Mesenchymal stem cell (in vitro differentiated cells and primary cell): ENCODE measurements around the gene LTF.

Experiments used
- DNase-seq: peaks from one replicate; pipeline ENCODE4 v3.0.0-alpha.2; 2013
- H2AFZ ChIP-seq: one replicate; pipeline ENCODE4 v1.6.1; 2013; ENCODE audit warnings: low read depth, mild to moderate bottlenecking, control low read depth, inconsistent platforms, low read length, moderate library complexity
- H2AK5ac ChIP-seq: 2 replicates; pipeline ENCODE4 v1.6.1; 2013; ENCODE audit warnings: low read length, moderate library complexity, mild to moderate bottlenecking, inconsistent platforms; ENCODE audit not compliant: severe bottlenecking
- H2BK120ac ChIP-seq: one replicate; pipeline ENCODE4 v1.6.1; 2013; ENCODE audit warnings: low read depth, mild to moderate bottlenecking, inconsistent platforms, low read length, moderate library complexity
- H2BK12ac ChIP-seq, 2 experiments: one replicate each; pipeline ENCODE4 v1.6.1; 2013; ENCODE audit warnings: inconsistent platforms in 2 of 2, low read length in 2 of 2, mild to moderate bottlenecking in 2 of 2, moderate library complexity in 2 of 2, control low read depth in 1 of 2
- H2BK15ac ChIP-seq: one replicate; pipeline ENCODE4 v1.6.1; 2013; ENCODE audit warnings: mild to moderate bottlenecking, low read depth, inconsistent platforms; ENCODE audit not compliant: poor library complexity, severe bottlenecking
- H2BK5ac ChIP-seq: 2 replicates; pipeline ENCODE4 v1.6.1; 2013; ENCODE audit warnings: low read depth, mild to moderate bottlenecking, low read length, control low read depth, inconsistent platforms; ENCODE audit not compliant: poor library complexity, severe bottlenecking
- H3K14ac ChIP-seq, 2 experiments: one replicate each; pipeline ENCODE4 v1.6.1; 2013; ENCODE audit warnings: inconsistent platforms in 2 of 2, low read length in 2 of 2, control low read depth in 1 of 2, mild to moderate bottlenecking in 1 of 2, moderate library complexity in 1 of 2
- H3K18ac ChIP-seq, 2 experiments: one replicate each; pipeline ENCODE4 v1.6.1; 2013; ENCODE audit warnings: inconsistent platforms in 2 of 2, low read length in 2 of 2, control low read depth in 1 of 2, low read depth in 1 of 2, mild to moderate bottlenecking in 1 of 2
- H3K23ac ChIP-seq, 2 experiments: one replicate each; pipeline ENCODE4 v1.6.1; 2013; ENCODE audit warnings: inconsistent platforms in 2 of 2, low read length in 2 of 2, mild to moderate bottlenecking in 2 of 2, moderate library complexity in 2 of 2, control low read depth in 1 of 2
- H3K27ac ChIP-seq: 2 replicates; pipeline ENCODE4 v1.5.1; 2013; ENCODE audit warnings: mild to moderate bottlenecking, moderate library complexity, low read length, control low read depth, inconsistent platforms; ENCODE audit not compliant: poor library complexity, severe bottlenecking
- H3K27me3 ChIP-seq, 2 experiments: 2 replicates each; pipeline versions ENCODE4 v1.6.1 to v1.7.0; 2013; ENCODE audit warnings: low read length in 2 of 2, mild to moderate bottlenecking in 2 of 2, moderate library complexity in 2 of 2, control low read depth in 1 of 2, inconsistent platforms in 1 of 2; ENCODE audit not compliant: control insufficient read depth in 1 of 2, insufficient read depth in 1 of 2
- H3K36me3 ChIP-seq, 2 experiments: 2 replicates each; pipeline versions ENCODE4 v1.6.1 to v1.7.0; 2013; ENCODE audit warnings: low read length in 2 of 2, control low read depth in 1 of 2, inconsistent platforms in 1 of 2, low read depth in 1 of 2, mild to moderate bottlenecking in 1 of 2; ENCODE audit not compliant: insufficient read depth in 2 of 2, control insufficient read depth in 1 of 2
- H3K4ac ChIP-seq, 2 experiments: one replicate each; pipeline ENCODE4 v1.6.1; 2013; ENCODE audit warnings: inconsistent platforms in 2 of 2, low read length in 2 of 2, mild to moderate bottlenecking in 2 of 2, moderate library complexity in 2 of 2, control low read depth in 1 of 2, low read depth in 1 of 2
- H3K4me1 ChIP-seq: 2 replicates; pipeline ENCODE4 v1.6.1; 2013; ENCODE audit warnings: low read depth, low read length, control low read depth; ENCODE audit not compliant: control insufficient read depth, insufficient read depth
- H3K4me2 ChIP-seq: 2 replicates; pipeline ENCODE4 v1.6.1; 2013; ENCODE audit warnings: low read length, mild to moderate bottlenecking, inconsistent platforms; ENCODE audit not compliant: poor library complexity, severe bottlenecking
- H3K4me3 ChIP-seq, 2 experiments: 2 replicates each; pipeline versions ENCODE4 v1.5.1 to v1.7.0; 2013; ENCODE audit warnings: low read length in 2 of 2, mild to moderate bottlenecking in 2 of 2, control low read depth in 1 of 2, low read depth in 1 of 2; ENCODE audit not compliant: insufficient read depth in 1 of 2
- H3K79me1 ChIP-seq: replicated peaks from 2 replicates; pipeline ENCODE4 v1.6.1; 2013; ENCODE audit warnings: mild to moderate bottlenecking, control low read depth, low read length, inconsistent platforms; ENCODE audit not compliant: poor library complexity, severe bottlenecking
- H3K9ac ChIP-seq: 2 replicates; pipeline ENCODE4 v1.7.0; 2013; ENCODE audit warnings: mild to moderate bottlenecking, low read length, moderate library complexity
- H3K9me3 ChIP-seq: 2 replicates; pipeline ENCODE4 v1.7.0; 2013; ENCODE audit warnings: mild to moderate bottlenecking, low read length; ENCODE audit not compliant: control insufficient read depth
- H4K8ac ChIP-seq: one replicate; pipeline ENCODE4 v1.6.1; 2013; ENCODE audit warnings: inconsistent platforms, mild to moderate bottlenecking, low read length, moderate library complexity
- H4K91ac ChIP-seq: one replicate; pipeline ENCODE4 v1.6.1; 2013; ENCODE audit warnings: mild to moderate bottlenecking, low read length, inconsistent platforms
- WGBS: methylation state at CpG from one replicate; pipeline ENCODE4 v1.1.7; 2013; ENCODE audit warnings: mixed read lengths; 5-methylcytosine and 5-hydroxymethylcytosine counted together

LTF gene

GRCh38 chr3:46488735-46489361 is 24.1 kb upstream of the LTF start:
- Histone ChIP-seq H3K79me1 (no peaks in the 10 kb centered on the region), H3K27ac (no peak overlapping the region), H3K4me1 (peaks cover 9% of the 10 kb centered on the region), H4K91ac (no peak overlapping the region), H3K36me3 (no peaks in the 10 kb centered on the region), H3K23ac (no peak overlapping the region), H2BK120ac (no peak overlapping the region), H4K8ac (no peak overlapping the region), H2BK5ac (no peak overlapping the region), H2AFZ (no peak overlapping the region), H3K27me3 (peaks cover 0 to 22% of the 10 kb centered on the region in 2 experiments), H2BK12ac (no peak overlapping the region), H3K4me2 (peak overlapping the region; percentile 40), H3K9ac (no peak overlapping the region), H3K4me3 (no peak overlapping the region), H3K9me3 (no peaks in the 10 kb centered on the region), H3K14ac (no peak overlapping the region), H3K4ac (no peak overlapping the region), H3K18ac (no peak overlapping the region), H2BK15ac (peak overlapping the region; percentile 2), H2AK5ac (no peak overlapping the region)
- WGBS: 12% methylated on average over 26 of the region's 26 CpGs
- DNase-seq: peak; percentile 87

- H3K18ac ChIP-seq: no peak overlapping the region
- no peaks in the 10 kb centered on the region for H3K9me3 ChIP-seq
- no peak overlapping the region for H3K4me3 ChIP-seq
- H3K9ac ChIP-seq: no peak overlapping the region
- 94% methylated on average over 4 of the region's 4 CpGs for WGBS
- no peak overlapping the region for H2AFZ ChIP-seq
- no peak overlapping the region for H4K8ac ChIP-seq
- H2AK5ac ChIP-seq: no peak overlapping the region
- H3K27ac ChIP-seq: no peak overlapping the region
- DNase-seq: no peak
- H2BK12ac ChIP-seq: no peak overlapping the region
- H3K79me1 ChIP-seq: no peaks in the 10 kb centered on the region
- no peak overlapping the region for H2BK15ac ChIP-seq
- no peak overlapping the region for H3K14ac ChIP-seq
- H3K23ac ChIP-seq: no peak overlapping the region
- no peak overlapping the region for H3K4me2 ChIP-seq
- H2BK5ac ChIP-seq: no peak overlapping the region
- H3K27me3 ChIP-seq: peaks cover 4 to 28% of the 10 kb centered on the region in 2 experiments
- H2BK120ac ChIP-seq: no peak overlapping the region
- H3K4ac ChIP-seq: no peak overlapping the region
- H3K36me3 ChIP-seq: no peaks in the 10 kb centered on the region
- H3K4me1 ChIP-seq: peaks cover 9% of the 10 kb centered on the region
- H4K91ac ChIP-seq: no peak overlapping the region
Measured at GRCh38 chr3:46485779-46486175, 21.1 kb upstream of the LTF start.

- Histone ChIP-seq H3K4me1 (peaks cover 9% of the 10 kb centered on the region), H3K4me2 (no peak overlapping the region), H2BK12ac (no peak overlapping the region), H3K18ac (no peak overlapping the region), H2AFZ (no peak overlapping the region), H2BK120ac (no peak overlapping the region), H3K4me3 (no peak overlapping the region), H3K36me3 (no peaks in the 10 kb centered on the region), H3K23ac (no peak overlapping the region), H3K9me3 (no peaks in the 10 kb centered on the region), H4K8ac (no peak overlapping the region), H2AK5ac (no peak overlapping the region), H2BK15ac (no peak overlapping the region), H2BK5ac (no peak overlapping the region), H3K4ac (no peak overlapping the region), H3K79me1 (no peaks in the 10 kb centered on the region), H3K27me3 (peaks cover 9 to 34% of the 10 kb centered on the region in 2 experiments), H3K14ac (no peak overlapping the region), H3K9ac (no peak overlapping the region), H3K27ac (no peak overlapping the region), H4K91ac (no peak overlapping the region)
- DNase-seq: no peak
- WGBS: 86% methylated on average over 6 of the region's 10 CpGs
Measured at GRCh38 chr3:46484911-46485778, 20.4 kb upstream of the LTF start.

- H3K9me3 ChIP-seq: no peaks in the 10 kb centered on the region
Measured at GRCh38 chr3:46484388-46484787, 19.7 kb upstream of the LTF start.

More at GRCh38 chr3:46484388-46484787, 19.7 kb upstream of the LTF start:
- no peak overlapping the region for H2AK5ac ChIP-seq
- no peak overlapping the region for H4K8ac ChIP-seq
- no peak overlapping the region for H3K4me3 ChIP-seq
- H3K9ac ChIP-seq: no peak overlapping the region
- no peak overlapping the region for H4K91ac ChIP-seq
- no peak overlapping the region for H2BK5ac ChIP-seq
- no peak overlapping the region for H3K14ac ChIP-seq
- no peak overlapping the region for H2BK12ac ChIP-seq
- no peak overlapping the region for H2AFZ ChIP-seq
- H3K79me1 ChIP-seq: no peaks in the 10 kb centered on the region
- no peak overlapping the region for H2BK120ac ChIP-seq
- H3K18ac ChIP-seq: no peak overlapping the region
- H3K4me1 ChIP-seq: peaks cover 9% of the 10 kb centered on the region
- H3K23ac ChIP-seq: no peak overlapping the region
- H3K27ac ChIP-seq: no peak overlapping the region
- H3K4ac ChIP-seq: no peak overlapping the region
- H3K36me3 ChIP-seq: no peaks in the 10 kb centered on the region
- H3K4me2 ChIP-seq: no peak overlapping the region
- 77% methylated on average over 1 of the region's 1 CpG for WGBS
- peaks cover 9 to 41% of the 10 kb centered on the region in 2 experiments for H3K27me3 ChIP-seq
- DNase-seq: no peak
- no peak overlapping the region for H2BK15ac ChIP-seq
